Forelimb muscle (tissue), 1 donor: ENCODE results near the gene DOP1B. TPM values are rescaled to one million over a fixed set of nuclear protein-coding genes. Genes with fewer than 3 reads are reported as not detected.

Source experiments
- DNase-seq: peaks from one replicate; pipeline ENCODE4 v3.0.0-alpha.2; 2013; ENCODE audit warnings: low read depth
- polyA plus RNA-seq: library from polyadenylated mRNA; unstranded; fragments of 120-200 nt; gene quantifications from one replicate; pipeline ENCODE4 v1.2.1, GENCODE V29; 2013; ENCODE audit not compliant: insufficient read length

DOP1B gene
- polyA plus RNA-seq, 1 donor: 6.7 TPM

GRCh38 chr21:36202726-36203602, 46.3 kb downstream of the DOP1B start:
- no peak for DNase-seq

- no peak for DNase-seq
Measured at GRCh38 chr21:36203603-36203889, 46.9 kb downstream of the DOP1B start.

DNA sequence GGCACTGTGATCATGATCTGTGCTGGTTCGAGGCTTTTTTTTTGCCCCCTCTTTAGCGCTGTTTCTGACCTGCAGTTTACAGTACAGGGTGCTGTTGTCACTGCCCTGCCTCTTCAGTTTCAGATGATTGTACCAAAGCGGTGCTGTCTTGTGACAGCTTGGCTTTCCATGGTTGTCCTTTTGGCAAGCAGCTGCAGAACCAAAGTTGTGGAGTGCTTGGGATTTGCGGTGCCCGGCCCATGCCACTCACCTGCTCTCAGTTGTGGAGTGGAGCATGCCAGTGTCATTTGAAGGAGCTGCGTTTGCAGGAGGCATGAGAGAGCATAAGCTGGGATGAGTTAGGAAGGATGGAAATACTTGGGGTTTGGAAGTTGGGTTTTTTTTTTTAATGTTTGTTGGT, 48.4 kb downstream of the DOP1B start:
- no peak for DNase-seq

DNA sequence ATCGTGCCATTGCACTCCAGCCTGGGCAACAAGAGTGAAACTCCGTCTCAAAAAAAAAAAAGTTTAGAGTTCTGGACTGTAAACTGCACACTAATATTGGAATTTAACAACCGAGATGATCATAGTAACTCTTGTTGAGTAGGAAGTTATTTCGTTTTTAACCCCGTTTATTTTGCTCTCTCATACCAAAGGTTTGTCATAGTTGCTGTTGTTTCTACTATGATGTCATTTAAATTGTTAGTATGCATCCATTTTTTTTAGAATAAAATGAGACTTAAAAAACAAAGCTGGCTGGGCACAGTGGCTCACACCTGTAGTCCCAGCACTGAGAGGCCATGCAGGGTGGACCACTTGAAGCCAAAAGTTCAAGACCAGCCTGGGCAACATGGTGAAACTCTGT, 49.3 kb downstream of the DOP1B start:
- DNase-seq: no peak

Other genes with a start within 250 kb of the DOP1B start
- gene SETD4, start 96.3 kb upstream of the DOP1B start, polyA plus RNA-seq: 15.8 TPM
- gene CBR1, start 86.8 kb upstream of the DOP1B start, polyA plus RNA-seq: 20.8 TPM
- gene CBR3, start 21.7 kb upstream of the DOP1B start, polyA plus RNA-seq: 3.2 TPM
- gene MORC3, start 163.4 kb downstream of the DOP1B start, polyA plus RNA-seq: 49.1 TPM
- 3.5 TPM for gene CHAF1B, start 228.6 kb downstream of the DOP1B start, polyA plus RNA-seq